HG03354 (cell line): ENCODE results near the gene IFT122.
"Not testable (repeated sequence)": the region's sequence is repeated elsewhere in the genome, so short reads cannot be mapped to it uniquely, and the experiment has no call there.

Experiments
- ATAC-seq: cut with Tn5 transposase; IDR thresholded peaks from one replicate; pipeline ENCODE4 v1.9.1; 2021; ENCODE audit warnings: mild to moderate bottlenecking; ENCODE audit not compliant: unreplicated experiment, poor library complexity, severe bottlenecking

The IFT122 gene

GRCh38 chr3:129413238-129413637 lies 26.8 kb upstream of the IFT122 start:
- ATAC-seq, result not testable (repeated sequence)

GRCh38 chr3:129413687-129414506 lies 26.1 kb upstream of the IFT122 start:
- ATAC-seq, result peak; percentile 94

GRCh38 chr3:129415378-129415777 lies 24.6 kb upstream of the IFT122 start:
- no peak for ATAC-seq

- no peak for ATAC-seq
Observed at GRCh38 chr3:129415830-129416229, 24.2 kb upstream of the IFT122 start.

GRCh38 chr3:129416415-129416814 lies 23.6 kb upstream of the IFT122 start:
- ATAC-seq, result no peak

- no peak for ATAC-seq
Observed at GRCh38 chr3:129417326-129417725, 22.7 kb upstream of the IFT122 start.

- ATAC-seq, result no peak
Observed at GRCh38 chr3:129418041-129418973, 21.7 kb upstream of the IFT122 start.

- no peak for ATAC-seq
Observed at GRCh38 chr3:129419476-129419875, 20.5 kb upstream of the IFT122 start.

- no peak for ATAC-seq
Observed at GRCh38 chr3:129421236-129421883, 18.7 kb upstream of the IFT122 start.

- ATAC-seq, result no peak
Observed at GRCh38 chr3:129421988-129422745, 17.9 kb upstream of the IFT122 start.

GRCh38 chr3:129422897-129423296 lies 17.1 kb upstream of the IFT122 start:
- no peak for ATAC-seq

GRCh38 chr3:129424185-129424841 lies 15.7 kb upstream of the IFT122 start:
- ATAC-seq, result peak; percentile 62

- ATAC-seq, result no peak
Observed at GRCh38 chr3:129425213-129425612, 14.8 kb upstream of the IFT122 start.

GRCh38 chr3:129425619-129426018 lies 14.4 kb upstream of the IFT122 start:
- no peak for ATAC-seq

GRCh38 chr3:129428007-129428375 lies 12.0 kb upstream of the IFT122 start:
- no peak for ATAC-seq

GRCh38 chr3:129428376-129429079 lies 11.5 kb upstream of the IFT122 start, which contains the start of gene EFCAB12:
Gene EFCAB12 (minus strand): TSS chr3:129428636. CDS start chr3:129428488, 148 bp downstream.
- ATAC-seq, result peak; percentile 95

GRCh38 chr3:129429080-129429451 lies 11.0 kb upstream of the IFT122 start:
- ATAC-seq, result no peak

GRCh38 chr3:129429602-129430001 lies 10.4 kb upstream of the IFT122 start:
- no peak for ATAC-seq
